Spinal cord (tissue), 10 donors: ENCODE data around the gene NPC1. TPM values are rescaled to one million over a fixed set of nuclear protein-coding genes. Genes with fewer than 3 reads are reported as not detected.

ENCODE experiments used
- DNase-seq, 6 donors: peaks; one replicate each; pipeline versions ENCODE4 v3.0.0 to v3.0.0-alpha.2; 2013 to 2015; ENCODE audit warnings: low spot score in 6 of 6, low read depth in 4 of 6
- H3K27ac ChIP-seq: one replicate; pipeline ENCODE4 v1.5.1; 2013; ENCODE audit warnings: low read depth, low read length, control low read depth
- H3K27me3 ChIP-seq: one replicate; pipeline ENCODE4 v1.6.1; 2013; ENCODE audit warnings: low read length; ENCODE audit not compliant: control insufficient read depth, insufficient read depth
- H3K36me3 ChIP-seq: one replicate; pipeline ENCODE4 v1.6.1; 2013; ENCODE audit warnings: low read length; ENCODE audit not compliant: control insufficient read depth, insufficient read depth
- H3K4me1 ChIP-seq: one replicate; pipeline ENCODE4 v1.6.1; 2013; ENCODE audit warnings: low read length; ENCODE audit not compliant: control insufficient read depth, insufficient read depth
- H3K4me3 ChIP-seq: one replicate; pipeline ENCODE4 v1.5.1; 2013; ENCODE audit warnings: low read depth, low read length, control low read depth
- H3K9me3 ChIP-seq: one replicate; pipeline ENCODE4 v1.6.1; 2013; ENCODE audit warnings: low read length; ENCODE audit not compliant: control insufficient read depth, insufficient read depth
- WGBS: methylation state at CpG from one replicate; pipeline ENCODE4 v1.1.5; 2013; ENCODE audit warnings: missing lambda C conversion rate; ENCODE audit not compliant: insufficient coverage; 5-methylcytosine and 5-hydroxymethylcytosine counted together
- polyA plus RNA-seq, 2 donors: library from polyadenylated mRNA; unstranded; fragments of 120-200 nt; gene quantifications; one replicate each; pipeline ENCODE4 v1.2.1, GENCODE V29; 2013; ENCODE audit not compliant: insufficient read length in 2 of 2
- total RNA-seq, 2 donors: library from RNA; depleted of rRNA in 1 of 2; stranded (reverse); fragments of 120-200 nt in 1 of 2; fragments of >200 nt in 1 of 2; gene quantifications; one replicate each; pipeline versions ENCODE4 v1.2.3 to v1.2.4, GENCODE V29; 2013 to 2014
- donor health status: healthy.

The NPC1 gene
- total and polyA plus RNA-seq, 4 donors = 29.0 to 63.4 (median 38.8) TPM

- H3K4me1 ChIP-seq = no peaks in the 10 kb centered on the region
- WGBS = 88% methylated on average over 19 of the region's 19 CpGs
- H3K27ac ChIP-seq = no peak overlapping the region
- peaks cover 65% of the 10 kb centered on the region for H3K36me3 ChIP-seq
- no peaks in the 10 kb centered on the region for H3K9me3 ChIP-seq
- no peak for DNase-seq
- H3K4me3 ChIP-seq = no peak overlapping the region
- no peaks in the 10 kb centered on the region for H3K27me3 ChIP-seq
Observed at GRCh38 chr18:23556145-23556780, 30.0 kb downstream of the NPC1 start.

DNA sequence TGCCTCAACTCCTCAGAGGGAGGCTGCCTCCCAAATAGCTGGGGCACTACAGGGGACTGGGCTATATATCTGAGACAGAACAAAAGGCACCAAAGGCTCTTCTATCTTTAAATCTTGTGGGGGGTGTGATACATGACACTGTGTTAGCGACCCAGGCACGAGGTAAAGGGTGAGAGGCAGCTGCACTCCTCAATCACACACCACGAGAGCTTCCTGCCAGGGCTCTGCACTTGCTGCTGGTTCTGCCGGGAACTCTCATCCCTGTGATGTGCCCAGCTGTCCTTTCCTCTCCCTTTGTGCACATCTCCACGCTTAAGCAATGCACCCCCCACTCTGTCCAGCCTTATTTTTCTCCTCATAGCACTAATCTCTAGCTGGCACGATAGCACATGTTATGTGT is 32.4 kb downstream of the NPC1 start:
- WGBS = 62% methylated on average over 6 of the region's 6 CpGs
- H3K27me3 ChIP-seq = no peaks in the 10 kb centered on the region
- no peaks in the 10 kb centered on the region for H3K9me3 ChIP-seq
- H3K4me1 ChIP-seq = no peaks in the 10 kb centered on the region
- no peak overlapping the region for H3K4me3 ChIP-seq
- peaks cover 61% of the 10 kb centered on the region for H3K36me3 ChIP-seq
- H3K27ac ChIP-seq = no peak overlapping the region
- no peak for DNase-seq

DNA sequence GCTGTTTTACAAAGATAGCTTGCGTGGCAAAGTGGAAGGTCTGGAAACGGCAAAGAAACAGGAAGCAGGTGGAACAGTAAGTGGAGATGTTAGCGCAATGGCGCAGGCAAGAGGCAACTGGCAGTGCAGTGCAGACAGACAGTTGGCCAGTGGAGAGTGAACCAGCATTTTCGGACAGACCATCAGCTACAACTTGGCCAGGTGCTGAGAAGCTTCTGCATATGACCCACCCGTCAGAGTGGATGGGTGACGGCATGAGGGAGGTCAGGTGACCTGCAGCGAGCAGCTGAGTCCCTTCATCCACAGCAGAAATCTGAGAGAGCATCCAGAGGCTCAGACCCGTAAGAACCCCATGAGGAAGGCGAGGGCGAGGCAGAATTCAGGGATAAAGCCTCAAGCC is 33.8 kb downstream of the NPC1 start:
- H3K4me1 ChIP-seq = no peaks in the 10 kb centered on the region
- 84% methylated on average over 11 of the region's 11 CpGs for WGBS
- no peaks in the 10 kb centered on the region for H3K27me3 ChIP-seq
- no peak overlapping the region for H3K27ac ChIP-seq
- H3K4me3 ChIP-seq = no peak overlapping the region
- H3K36me3 ChIP-seq = peaks cover 65% of the 10 kb centered on the region
- no peaks in the 10 kb centered on the region for H3K9me3 ChIP-seq
- DNase-seq = no peak

DNA sequence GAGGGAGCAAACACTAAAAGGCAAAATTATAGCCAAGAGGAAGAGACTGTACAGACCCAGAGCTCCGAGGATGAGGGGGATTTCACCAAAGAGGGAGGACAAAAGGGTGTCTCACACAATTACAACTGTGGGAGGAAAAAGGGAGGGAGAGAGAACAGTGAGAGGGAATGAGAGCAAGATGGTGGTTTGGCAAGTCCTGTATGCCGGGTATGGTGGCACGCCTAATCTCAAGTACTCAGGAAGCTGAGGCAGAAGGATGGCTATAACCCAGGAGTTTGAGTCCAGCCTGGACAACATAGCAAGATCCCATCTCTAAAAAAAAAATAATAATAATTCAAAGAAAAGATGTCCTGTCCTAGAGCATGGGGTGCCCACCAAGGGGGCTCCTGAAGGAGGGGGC is 34.3 kb downstream of the NPC1 start:
- WGBS = 73% methylated on average over 1 of the region's 3 CpGs
- H3K36me3 ChIP-seq = peaks cover 63% of the 10 kb centered on the region
- H3K27me3 ChIP-seq = no peaks in the 10 kb centered on the region
- H3K9me3 ChIP-seq = no peaks in the 10 kb centered on the region
- no peak for DNase-seq
- H3K4me1 ChIP-seq = no peaks in the 10 kb centered on the region
- no peak overlapping the region for H3K4me3 ChIP-seq
- H3K27ac ChIP-seq = no peak overlapping the region

DNA sequence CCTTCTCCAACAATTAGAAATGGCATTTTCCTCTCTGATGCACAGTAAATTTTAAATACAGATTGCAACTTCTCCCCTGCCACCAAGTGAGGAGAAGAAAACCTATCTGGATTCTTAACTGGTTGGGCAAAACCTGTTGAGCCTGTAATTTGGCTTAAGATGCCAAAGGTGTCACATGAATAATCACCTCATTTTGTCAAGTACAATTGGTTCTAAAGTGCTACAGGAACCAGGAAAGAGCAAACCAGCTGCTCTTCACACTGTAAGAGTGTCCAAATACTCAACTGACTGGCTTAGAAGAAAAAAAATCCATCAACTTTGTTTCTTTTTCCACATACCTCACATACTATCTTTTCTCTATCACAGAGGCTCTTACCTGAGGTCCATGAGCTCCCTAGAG is 35.4 kb downstream of the NPC1 start:
- peaks cover 56% of the 10 kb centered on the region for H3K36me3 ChIP-seq

DNA sequence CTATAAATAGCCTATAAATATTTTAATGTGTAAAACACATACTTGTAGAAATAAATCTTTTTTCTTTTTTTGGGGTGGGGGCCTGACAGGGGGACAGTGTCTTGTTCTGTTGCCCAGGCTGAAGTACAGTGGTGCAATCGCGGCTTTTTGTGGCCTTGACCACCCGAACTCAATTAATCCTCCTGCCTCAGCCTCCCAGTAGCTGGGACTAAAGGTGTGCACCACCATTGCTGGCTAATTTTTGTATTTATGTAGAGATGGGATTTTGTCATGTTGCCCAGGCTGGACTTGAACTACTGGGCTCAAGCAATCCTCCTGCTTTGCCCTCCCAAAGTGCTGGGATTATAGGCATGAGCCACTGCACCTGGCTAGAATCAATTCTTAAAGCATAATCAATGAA is 37.6 kb downstream of the NPC1 start:
- DNase-seq = no peak
- peaks cover 54% of the 10 kb centered on the region for H3K36me3 ChIP-seq
- H3K27ac ChIP-seq = no peak overlapping the region
- no peak overlapping the region for H3K4me3 ChIP-seq
- no peaks in the 10 kb centered on the region for H3K4me1 ChIP-seq
- no peaks in the 10 kb centered on the region for H3K27me3 ChIP-seq
- H3K9me3 ChIP-seq = no peaks in the 10 kb centered on the region
- no CpG with 5 or more reads among the region's 3 CpGs for WGBS

More for the DNA sequence above, 35.4 kb downstream of the NPC1 start:
- no peaks in the 10 kb centered on the region for H3K9me3 ChIP-seq
- DNase-seq = no peak
- H3K4me3 ChIP-seq = no peak overlapping the region
- H3K27me3 ChIP-seq = no peaks in the 10 kb centered on the region
- H3K27ac ChIP-seq = no peak overlapping the region
- no peaks in the 10 kb centered on the region for H3K4me1 ChIP-seq

GRCh38 chr18:23548275-23548674 is 38.0 kb downstream of the NPC1 start:
- Histone ChIP-seq H3K4me1 (no peaks in the 10 kb centered on the region), H3K27me3 (no peaks in the 10 kb centered on the region), H3K27ac (no peak overlapping the region), H3K4me3 (no peak overlapping the region), H3K9me3 (no peaks in the 10 kb centered on the region), H3K36me3 (peaks cover 53% of the 10 kb centered on the region)
- WGBS = 65% methylated on average over 2 of the region's 2 CpGs
- DNase-seq = peak in 1 of 6 donors; percentile 31

DNA sequence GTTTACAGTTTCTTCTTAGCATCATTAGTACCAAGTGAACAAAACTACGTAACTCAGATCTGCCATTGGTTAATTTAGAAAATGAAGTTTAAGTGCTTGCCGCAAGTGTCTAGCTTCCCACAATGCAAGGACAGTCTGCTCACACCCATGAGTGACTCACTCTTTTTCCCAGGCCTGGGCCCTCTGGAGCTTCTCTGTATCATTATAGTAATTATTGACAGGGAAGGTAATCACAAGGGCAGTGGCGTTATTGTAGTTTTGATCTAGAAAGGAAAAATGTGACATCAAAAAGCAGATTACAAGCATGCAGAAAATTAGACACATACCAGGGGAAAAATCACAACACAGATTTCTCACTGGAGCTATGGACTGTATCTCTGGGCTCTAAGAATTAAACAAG is 38.5 kb downstream of the NPC1 start:
- H3K4me1 ChIP-seq = no peaks in the 10 kb centered on the region
- no peak overlapping the region for H3K4me3 ChIP-seq
- H3K36me3 ChIP-seq = peaks cover 55% of the 10 kb centered on the region
- no peak overlapping the region for H3K27ac ChIP-seq
- no CpG with 5 or more reads among the region's 3 CpGs for WGBS
- no peaks in the 10 kb centered on the region for H3K9me3 ChIP-seq
- no peaks in the 10 kb centered on the region for H3K27me3 ChIP-seq
- no peak for DNase-seq

DNA sequence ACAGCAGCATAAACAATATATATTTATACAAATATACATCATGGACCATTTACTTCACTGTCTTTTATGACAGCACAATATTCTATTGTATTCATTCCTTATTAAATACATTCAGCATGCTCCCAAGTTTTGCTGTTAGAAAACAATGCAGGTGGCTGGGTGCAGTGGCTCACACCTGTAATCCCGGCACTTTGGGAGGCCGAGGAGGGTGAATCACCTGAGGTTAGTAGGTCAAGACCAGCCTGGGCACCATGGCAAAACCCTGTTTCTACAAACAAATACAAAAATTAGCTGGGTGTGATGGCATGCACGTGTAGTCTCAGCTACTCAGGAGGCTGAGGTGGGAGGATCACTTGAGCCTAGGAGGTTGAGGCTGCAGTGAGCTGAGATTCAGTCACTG is 39.0 kb downstream of the NPC1 start:
- no peaks in the 10 kb centered on the region for H3K27me3 ChIP-seq
- no peak for DNase-seq
- no peaks in the 10 kb centered on the region for H3K9me3 ChIP-seq
- H3K27ac ChIP-seq = no peak overlapping the region
- H3K36me3 ChIP-seq = peaks cover 53% of the 10 kb centered on the region
- no CpG with 5 or more reads among the region's 3 CpGs for WGBS
- no peaks in the 10 kb centered on the region for H3K4me1 ChIP-seq
- no peak overlapping the region for H3K4me3 ChIP-seq

- Histone ChIP-seq H3K27ac (no peak overlapping the region), H3K36me3 (peaks cover 53% of the 10 kb centered on the region), H3K27me3 (no peaks in the 10 kb centered on the region), H3K4me1 (no peaks in the 10 kb centered on the region), H3K4me3 (no peak overlapping the region), H3K9me3 (no peaks in the 10 kb centered on the region)
- DNase-seq = no peak
- 95% methylated on average over 5 of the region's 13 CpGs for WGBS
Observed at GRCh38 chr18:23545247-23545789, 41.0 kb downstream of the NPC1 start.
